H1 (cell line): ENCODE measurements around the gene KRT17.

Experiments used
- CTCF ChIP-seq, 3 experiments: IDR thresholded peaks; 1 replicate in 2 of 3; 2 replicates in 1 of 3; pipeline versions ENCODE4 v1.5.1 to v1.6.1; 2011; ENCODE audit warnings: low read length in 3 of 3, mild to moderate bottlenecking in 3 of 3, inconsistent platforms in 2 of 3, low read depth in 1 of 3, moderate library complexity in 1 of 3; ENCODE audit not compliant: insufficient read depth in 1 of 3; ENCODE audit errors: control extremely low read depth in 1 of 3
- POLR2A ChIP-seq, 2 experiments: IDR thresholded peaks; 1 replicate in 1 of 2; 2 replicates in 1 of 2; pipeline ENCODE4 v1.6.1; 2011; ENCODE audit warnings: low read depth in 2 of 2, low read length in 2 of 2, mild to moderate bottlenecking in 2 of 2; ENCODE audit errors: control extremely low read depth in 1 of 2
- SP1 ChIP-seq: IDR thresholded peaks from 2 replicates; pipeline ENCODE4 v1.6.1; 2011; ENCODE audit warnings: low read depth, low read length
- SP4 ChIP-seq: IDR thresholded peaks from 2 replicates; pipeline ENCODE4 v1.6.1; 2012; ENCODE audit warnings: low read length, inconsistent platforms
- SUZ12 ChIP-seq: fragments of 200-600 bp; sonication (generic); IDR thresholded peaks from 2 replicates; pipeline ENCODE4 v1.6.1; 2012; ENCODE audit warnings: mild to moderate bottlenecking, inconsistent platforms, low read length, moderate library complexity, mixed read lengths
- USF2 ChIP-seq: IDR thresholded peaks from 2 replicates; pipeline ENCODE4 v1.6.1; 2011; ENCODE audit warnings: low read length, improper control_type of control experiment

GRCh38 chr17:41602524-41602923 lies 21.9 kb downstream of the KRT17 start:
- TF ChIP-seq SP4, result no peak
- no peak for TF ChIP-seq POLR2A (IDR thresholded peaks at IDR 0.05; ENCODE audit: control extremely low read depth in 1 of 2, low read depth in 2 of 2, low read length in 2 of 2)
- TF ChIP-seq SUZ12, result no peak
- TF ChIP-seq CTCF (IDR thresholded peaks at IDR 0.05; ENCODE audit: control extremely low read depth in 1 of 3, insufficient read depth in 1 of 3, low read depth in 1 of 3, low read length in 3 of 3), result no peak
- TF ChIP-seq USF2, result no peak
- TF ChIP-seq SP1, result no peak
